WERI-Rb-1 (cell line): Measurements from ENCODE around the gene CAMK2N1.

ENCODE experiments used
- DNase-seq: peaks from one replicate; pipeline ENCODE4 v3.0.0-alpha.2; 2020
- H3K27ac ChIP-seq: fragments of 250-450 bp; sonication (Bioruptor Pico); 2 replicates; pipeline ENCODE4 v1.5.1; 2020; ENCODE audit warnings: mild to moderate bottlenecking, moderate library complexity
- H3K27me3 ChIP-seq: fragments of 250-450 bp; sonication (Bioruptor Pico); 2 replicates; pipeline ENCODE4 v1.5.1; 2021; ENCODE audit warnings: mild to moderate bottlenecking, low read depth, moderate library complexity; ENCODE audit not compliant: insufficient read depth, severe bottlenecking
- H3K36me3 ChIP-seq: fragments of 250-450 bp; sonication (Bioruptor Pico); 2 replicates; pipeline ENCODE4 v1.5.1; 2020; ENCODE audit warnings: mild to moderate bottlenecking, moderate library complexity
- H3K4me3 ChIP-seq: 2 replicates; pipeline ENCODE4 v1.5.1; 2011; ENCODE audit warnings: low read depth, mild to moderate bottlenecking, control low read depth, low read length
- H3K9me3 ChIP-seq: fragments of 250-450 bp; sonication (Bioruptor Pico); 2 replicates; pipeline ENCODE4 v1.5.1; 2021; ENCODE audit warnings: mild to moderate bottlenecking, moderate library complexity; ENCODE audit not compliant: severe bottlenecking
- CTCF ChIP-seq: IDR thresholded peaks from 2 replicates; pipeline ENCODE4 v1.5.1; 2011; ENCODE audit warnings: low read depth, mild to moderate bottlenecking, control low read depth, inconsistent platforms, low read length

CAMK2N1 gene

DNA sequence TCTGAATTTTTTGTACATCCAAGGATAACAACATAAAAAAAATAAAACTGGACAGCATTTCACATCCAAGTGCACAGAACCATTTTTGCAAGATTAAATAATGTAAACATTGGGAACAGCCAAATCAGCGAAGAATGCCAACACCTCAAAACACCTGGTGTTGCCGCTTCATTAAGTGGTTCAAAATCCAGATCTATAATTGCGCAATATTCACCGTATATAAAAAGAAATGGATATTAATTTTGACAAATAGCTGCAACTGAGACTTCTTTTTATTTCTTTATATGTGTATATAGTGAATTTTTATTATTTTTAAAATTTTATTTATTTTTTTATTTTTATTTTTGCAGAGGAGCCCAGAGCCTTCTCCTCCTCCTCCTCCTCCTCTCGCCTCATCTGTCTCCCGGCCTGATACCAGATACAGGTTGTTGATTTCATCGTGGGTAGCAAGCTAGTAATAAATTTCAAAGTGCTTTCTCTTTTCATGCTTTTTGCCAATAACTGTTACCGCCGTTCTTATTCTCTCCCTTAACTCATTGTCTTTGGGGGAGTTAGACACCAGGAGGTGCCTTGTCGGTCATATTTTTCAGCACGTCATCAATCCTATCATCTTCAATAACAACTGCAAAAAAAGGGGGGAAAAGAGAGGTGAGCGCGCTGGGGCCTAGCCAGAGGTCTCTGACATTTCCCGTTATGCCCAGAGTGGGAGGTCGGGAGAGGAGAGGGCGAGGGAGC is 2.7 kb downstream of the CAMK2N1 start:
- Histone ChIP-seq H3K27me3 (peaks cover 62% of the 10 kb centered on the region), H3K27ac (no peak overlapping the region), H3K9me3 (no peaks in the 10 kb centered on the region), H3K4me3 (no peak overlapping the region), H3K36me3 (no peaks in the 10 kb centered on the region)
- no peak for DNase-seq
- TF ChIP-seq CTCF = no peak

- Histone ChIP-seq H3K27me3 (peaks cover 53% of the 10 kb centered on the region), H3K36me3 (no peaks in the 10 kb centered on the region), H3K4me3 (no peak overlapping the region), H3K27ac (no peak overlapping the region), H3K9me3 (no peaks in the 10 kb centered on the region)
- TF ChIP-seq CTCF = no peak
- no peak for DNase-seq
Observed at GRCh38 chr1:20481643-20482498, 4.1 kb downstream of the CAMK2N1 start.

- Histone ChIP-seq H3K27ac (no peak overlapping the region), H3K9me3 (no peaks in the 10 kb centered on the region), H3K27me3 (peaks cover 48% of the 10 kb centered on the region), H3K4me3 (no peak overlapping the region), H3K36me3 (no peaks in the 10 kb centered on the region)
- no peak for TF ChIP-seq CTCF
- DNase-seq = no peak
Observed at GRCh38 chr1:20480951-20481617, 4.9 kb downstream of the CAMK2N1 start.

- Histone ChIP-seq H3K4me3 (no peak overlapping the region), H3K27ac (no peak overlapping the region), H3K27me3 (peaks cover 44% of the 10 kb centered on the region), H3K9me3 (no peaks in the 10 kb centered on the region), H3K36me3 (no peaks in the 10 kb centered on the region)
- TF ChIP-seq CTCF = no peak
- DNase-seq = no peak
Observed at GRCh38 chr1:20480243-20480944, 5.6 kb downstream of the CAMK2N1 start.

DNA sequence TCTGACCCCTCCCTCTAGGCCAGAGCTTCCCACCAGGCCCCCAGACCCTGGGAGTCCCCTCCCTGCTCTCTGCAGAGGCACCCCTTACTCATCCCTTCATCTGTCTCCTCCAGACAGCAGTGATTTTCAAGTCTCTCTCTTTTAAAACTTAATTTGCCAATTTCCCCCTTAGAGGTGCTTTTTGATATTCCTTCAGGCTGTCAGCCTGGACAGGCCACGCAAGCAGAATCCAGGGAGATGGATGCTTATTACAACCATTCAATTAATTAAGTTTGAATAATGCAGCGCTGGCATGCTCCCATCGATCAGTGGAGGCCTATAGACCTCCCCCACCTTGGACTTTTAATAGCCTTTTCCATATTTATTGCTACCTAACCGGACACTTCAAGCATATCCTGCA is 6.2 kb downstream of the CAMK2N1 start:
- TF ChIP-seq CTCF = no peak
- peaks cover 41% of the 10 kb centered on the region for H3K27me3 ChIP-seq
- H3K27ac ChIP-seq = no peak overlapping the region
- H3K4me3 ChIP-seq = no peak overlapping the region
- no peaks in the 10 kb centered on the region for H3K9me3 ChIP-seq
- no peaks in the 10 kb centered on the region for H3K36me3 ChIP-seq
- DNase-seq = no peak
